ENCODE results near the gene ITGB5.

Gene ITGB5

DNA sequence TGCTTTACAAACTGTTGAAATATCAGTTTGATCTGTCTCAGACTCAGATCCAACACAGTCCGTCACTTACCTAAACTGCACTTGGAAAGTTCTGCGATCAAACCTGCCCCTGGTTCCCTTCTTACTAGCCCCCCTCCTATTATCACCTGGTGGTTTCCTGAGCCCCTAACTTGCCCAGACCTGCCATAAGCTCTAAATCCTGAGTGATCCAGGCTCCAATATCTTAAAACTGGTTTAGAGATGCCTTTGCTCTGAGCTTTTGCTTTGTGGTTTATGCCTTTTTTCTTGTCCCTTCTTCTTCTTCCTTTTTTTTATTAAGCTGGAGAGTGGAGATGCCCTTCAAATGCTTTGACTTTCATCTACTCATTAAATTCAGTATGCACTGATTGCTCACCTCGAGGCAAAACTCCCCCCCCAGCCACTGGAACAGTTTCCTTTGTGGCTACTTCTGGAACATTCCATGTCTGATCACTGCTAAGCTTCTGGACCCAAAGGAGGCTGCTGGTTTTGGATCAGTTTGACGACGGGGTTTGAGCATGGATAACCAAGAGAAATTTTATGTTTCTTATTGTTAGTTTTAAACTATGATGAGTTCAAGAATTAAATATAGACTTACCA lies 3.5 kb upstream of the ITGB5 start:
- DNase-seq = no peak

- no peak for DNase-seq
These were observed 1.6 kb upstream of the ITGB5 start for GRCh38 chr3:124888482-124889441.

GRCh38 chr3:124887932-124888298 lies 750 bp upstream of the ITGB5 start:
- no peak for DNase-seq

DNA sequence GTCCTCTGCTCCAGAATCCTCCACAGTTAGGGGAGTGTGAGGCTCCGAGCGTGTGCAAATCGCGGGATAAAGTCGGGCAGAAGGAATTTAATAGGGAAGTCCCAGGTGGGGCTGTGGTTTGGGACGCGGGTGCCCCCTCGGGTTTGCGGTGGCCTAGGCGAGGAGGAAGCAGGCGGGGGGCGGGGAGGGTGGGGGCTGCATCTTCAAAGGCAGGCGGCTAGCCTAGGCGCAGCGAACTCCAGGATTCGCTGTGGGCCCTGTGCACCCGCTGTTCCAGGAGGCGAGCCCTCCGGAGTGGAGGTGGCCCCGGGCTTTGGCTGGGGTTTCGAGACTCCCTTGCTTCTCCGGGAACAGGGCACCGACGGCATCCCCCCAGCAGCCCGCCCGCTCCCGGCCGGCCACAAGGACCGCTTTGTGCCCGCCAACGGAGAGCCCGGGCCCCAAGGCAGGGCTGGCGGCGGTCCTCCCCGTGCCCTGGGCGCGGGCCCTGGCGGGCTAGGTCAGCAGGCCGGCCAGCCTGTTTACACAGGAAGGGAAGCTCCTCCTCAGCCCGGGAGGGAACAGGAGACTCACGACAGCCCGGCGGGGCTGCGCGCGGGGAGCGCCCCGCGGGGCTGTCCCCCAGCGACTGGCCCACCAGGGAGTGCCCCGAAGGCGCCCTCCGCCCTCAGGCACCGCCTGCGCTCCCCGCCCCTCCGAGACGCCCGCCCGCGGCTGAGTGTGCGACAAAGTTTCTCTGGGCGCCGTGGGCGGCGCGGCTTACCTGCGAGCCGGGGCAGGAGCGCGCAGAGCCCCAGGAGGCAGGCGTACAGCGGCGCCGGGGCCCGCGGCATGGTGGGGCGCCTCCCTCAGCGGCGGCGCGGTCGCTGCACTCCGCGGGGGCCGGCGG lies 753 bp downstream of the ITGB5 start:
- DNase-seq = no peak

GRCh38 chr3:124885466-124886167 lies 1.5 kb downstream of the ITGB5 start:
- DNase-seq = no peak

DNA sequence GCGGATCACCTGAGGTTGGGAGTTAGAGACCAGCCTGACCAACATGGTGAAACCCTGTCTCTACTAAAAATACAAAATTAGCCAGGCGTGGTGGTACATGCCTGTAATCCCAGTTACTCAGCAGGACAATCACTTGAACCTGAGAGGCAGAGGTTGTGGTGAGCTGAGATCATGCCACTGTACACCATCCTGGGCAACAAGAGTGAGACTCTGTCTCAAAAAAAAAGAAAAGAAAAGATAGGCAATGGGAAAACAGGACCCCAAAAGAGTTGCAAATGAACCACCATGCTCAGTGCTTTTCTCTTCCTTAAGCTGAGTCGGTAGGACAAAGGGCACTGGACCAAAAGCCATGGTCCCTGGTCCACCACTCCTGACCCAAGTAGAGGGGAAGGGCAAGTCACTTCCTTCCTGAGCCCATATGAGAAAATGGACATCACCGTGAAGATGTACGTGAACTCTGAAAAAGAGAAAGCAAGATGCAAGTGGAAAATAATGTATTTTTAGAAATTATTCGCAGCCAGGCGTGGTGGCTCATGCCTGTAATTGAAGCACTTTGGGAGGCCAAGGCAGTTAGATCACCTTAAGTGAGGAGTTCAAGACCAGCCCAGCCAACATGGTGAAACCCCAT lies 2.6 kb downstream of the ITGB5 start:
- DNase-seq = no peak

GRCh38 chr3:124883766-124884473 lies 3.2 kb downstream of the ITGB5 start:
- DNase-seq = no peak

DNA sequence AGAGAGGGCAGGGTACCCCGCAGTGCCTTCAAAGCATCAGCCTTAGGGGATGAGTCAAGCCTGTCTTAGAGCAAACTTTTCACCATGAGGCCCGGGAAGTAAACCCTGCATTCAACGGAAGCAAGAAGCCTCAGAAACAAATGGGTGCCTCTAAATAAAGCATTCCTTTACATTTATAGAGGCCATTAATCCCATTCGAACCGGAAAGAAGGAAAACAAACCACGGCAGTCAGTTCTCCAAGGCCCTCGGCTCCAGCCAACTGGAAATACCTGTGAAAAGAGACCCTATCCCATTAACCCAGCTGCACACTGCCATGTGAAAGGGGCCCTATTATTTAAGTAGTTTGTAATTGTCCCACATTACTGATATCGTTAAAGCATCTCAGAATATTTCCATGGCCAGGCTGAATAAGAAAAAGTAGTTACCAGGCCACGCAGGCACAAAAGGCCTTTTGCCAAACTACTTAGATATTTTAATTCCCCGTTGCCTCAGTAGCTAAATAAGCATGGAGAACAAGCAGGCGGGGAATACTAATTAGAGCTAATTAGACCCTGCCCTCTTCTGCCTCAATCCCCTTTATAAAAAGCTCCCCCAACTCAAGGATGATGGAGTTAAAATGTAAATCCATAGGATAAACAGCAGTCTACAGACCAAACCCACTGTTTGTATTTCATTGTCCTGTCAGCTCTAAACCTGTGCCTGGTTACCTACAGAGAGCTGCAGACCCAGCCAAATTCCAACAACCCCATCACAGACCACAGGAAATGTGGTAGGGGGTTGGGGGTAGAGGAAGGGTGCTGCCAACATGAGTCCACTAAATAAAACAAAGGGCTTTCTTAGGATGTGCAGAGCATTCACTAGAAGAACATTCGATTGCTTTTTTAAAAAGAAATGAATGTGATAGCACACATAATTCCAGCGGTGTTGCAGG lies 4.1 kb downstream of the ITGB5 start:
- DNase-seq = no peak

GRCh38 chr3:124881976-124882697 lies 5.0 kb downstream of the ITGB5 start:
- no peak for DNase-seq

DNA sequence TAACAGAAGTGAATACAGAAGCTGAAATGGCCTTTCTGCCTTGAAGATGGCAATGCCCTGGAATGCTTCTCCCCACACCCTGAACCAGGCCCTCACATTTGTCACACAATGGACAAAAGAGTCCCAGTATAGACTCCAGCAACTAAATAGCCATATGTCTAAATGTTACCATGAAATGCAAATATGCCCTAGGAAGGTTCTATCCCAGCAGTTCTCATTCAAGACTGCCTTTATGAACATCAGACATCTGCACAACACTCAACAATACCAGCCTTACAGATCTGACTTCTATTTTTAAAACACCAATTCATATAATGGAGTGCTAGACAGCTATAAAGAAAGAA lies 7.9 kb downstream of the ITGB5 start:
- DNase-seq = no peak

GRCh38 chr3:124878561-124879336 lies 8.4 kb downstream of the ITGB5 start:
- no peak for DNase-seq

- DNase-seq = no peak
These were observed 9.5 kb downstream of the ITGB5 start for GRCh38 chr3:124877674-124878073.

- DNase-seq = no peak
These were observed 10.7 kb downstream of the ITGB5 start for GRCh38 chr3:124876401-124876878.

DNA sequence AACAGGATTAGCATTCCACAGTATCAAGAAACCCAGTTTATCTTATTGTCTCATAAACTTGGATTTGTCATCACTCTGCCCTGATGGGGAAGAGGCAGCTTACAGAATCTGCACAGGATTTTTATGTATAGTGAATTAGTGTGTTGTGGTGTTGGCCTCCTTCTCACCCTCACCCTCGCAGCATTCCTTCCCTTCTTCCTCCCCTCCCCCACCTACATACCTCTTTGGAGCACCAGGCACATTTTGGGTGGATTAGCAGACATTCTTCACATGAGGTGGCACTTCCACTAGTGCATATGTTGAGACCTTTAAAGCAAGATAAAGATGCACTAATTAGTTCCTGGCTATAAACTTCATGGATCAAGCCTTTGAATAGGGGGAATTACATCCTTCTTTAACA lies 13.9 kb downstream of the ITGB5 start:
- DNase-seq = no peak

GRCh38 chr3:124867511-124867910 lies 19.7 kb downstream of the ITGB5 start:
- no peak for DNase-seq

GRCh38 chr3:124862006-124862405 lies 25.2 kb downstream of the ITGB5 start:
- DNase-seq = no peak

GRCh38 chr3:124861041-124861440 lies 26.1 kb downstream of the ITGB5 start:
- DNase-seq = no peak

DNA sequence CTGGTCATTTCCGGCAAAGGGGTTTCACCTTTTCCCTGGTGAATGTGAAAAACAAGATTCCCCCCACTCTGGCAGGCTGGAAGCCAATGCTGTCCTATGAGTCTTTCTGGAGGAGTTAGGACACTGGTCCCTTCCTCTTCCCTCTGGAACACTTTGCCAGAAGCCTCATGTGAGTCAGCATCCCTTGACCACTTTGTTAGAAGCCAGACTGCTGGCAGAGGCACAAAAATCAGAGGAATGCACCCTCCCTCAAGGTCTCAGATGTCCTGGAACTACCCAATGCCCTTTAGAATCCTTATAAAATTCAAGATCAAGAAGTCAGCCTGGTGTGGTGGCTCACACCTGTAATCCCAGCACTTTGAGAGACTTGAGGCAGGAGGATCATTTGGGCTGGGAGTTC lies 26.6 kb downstream of the ITGB5 start:
- no peak for DNase-seq

- DNase-seq = no peak
These were observed 28.1 kb downstream of the ITGB5 start for GRCh38 chr3:124859025-124859424.
